SKM-1 treated with dmso at 0.1 percent for 144 hours (cell line): ENCODE measurements around the gene PRRG4.
A peak's percentile ranks its signal among the peaks of the same experiment; 100 is the strongest.
"Not testable (repeated sequence)": the region's sequence is repeated elsewhere in the genome, so short reads cannot be mapped to it uniquely, and the experiment has no call there.

Experiments used
- DNase-seq: peaks from one replicate; lab custom pipeline; 2025; ENCODE audit not compliant: unreplicated experiment; lab: John Stamatoyannopoulos, UW

The PRRG4 gene

DNA sequence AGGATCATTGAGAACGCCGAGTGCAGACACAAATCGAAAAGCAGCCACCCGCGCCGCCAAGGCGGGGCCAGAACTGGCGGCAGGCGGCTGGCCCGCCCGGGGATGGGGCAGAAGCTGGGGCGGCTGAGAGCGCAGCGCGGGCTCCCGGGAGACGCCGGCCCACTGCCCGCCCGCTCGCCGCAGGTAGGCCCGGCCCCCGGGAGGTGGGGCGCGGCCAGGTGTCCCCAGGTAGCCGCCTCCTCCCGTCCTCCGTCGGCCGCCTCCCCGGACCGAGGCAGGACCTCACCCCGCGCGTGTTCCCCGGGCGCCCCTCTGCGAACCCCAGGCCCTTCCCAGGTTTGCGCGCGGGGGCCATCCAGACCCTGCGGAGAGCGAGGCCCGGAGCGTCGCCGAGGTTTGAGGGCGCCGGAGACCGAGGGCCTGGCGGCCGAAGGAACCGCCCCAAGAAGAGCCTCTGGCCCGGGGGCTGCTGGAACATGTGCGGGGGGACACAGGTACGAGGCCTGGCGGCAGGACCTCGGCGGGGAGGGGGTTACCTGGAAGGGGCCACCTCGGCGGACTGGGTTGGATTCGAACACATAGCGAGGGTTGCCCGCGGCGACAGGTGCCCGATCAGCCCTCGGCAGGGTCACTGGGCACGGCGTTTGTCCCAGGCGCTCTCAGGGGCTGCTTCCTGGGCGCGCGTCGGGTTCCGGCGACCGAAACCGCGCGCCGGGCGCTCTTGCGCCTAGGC lies at the start of gene PRRG4:
Gene PRRG4, plus strand, starts transcription at position 248 of the 733 bp plus-strand sequence. CDS start 603 bp downstream, outside the sequence.
- DNase-seq: no peak

DNA sequence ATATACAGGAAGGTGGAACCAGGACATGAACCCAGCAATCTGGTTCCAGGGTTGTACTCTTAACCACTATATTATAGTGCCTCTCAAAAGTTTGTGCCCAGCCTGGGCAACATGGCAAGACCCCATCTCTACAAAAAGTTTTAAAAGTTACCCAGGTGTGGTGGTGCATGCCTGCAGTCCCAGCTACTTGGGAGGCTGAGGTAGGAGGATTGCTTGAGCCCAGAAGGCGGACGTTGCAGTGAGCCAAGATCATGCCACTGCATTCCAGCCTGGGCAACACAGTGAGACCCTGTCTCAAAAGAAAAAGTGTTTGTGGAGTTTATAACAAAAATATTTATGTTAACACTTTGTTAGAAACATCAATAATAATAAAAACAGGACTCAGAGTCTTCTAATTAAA lies 48.9 kb upstream of the PRRG4 start:
- DNase-seq: not testable (repeated sequence)

DNA sequence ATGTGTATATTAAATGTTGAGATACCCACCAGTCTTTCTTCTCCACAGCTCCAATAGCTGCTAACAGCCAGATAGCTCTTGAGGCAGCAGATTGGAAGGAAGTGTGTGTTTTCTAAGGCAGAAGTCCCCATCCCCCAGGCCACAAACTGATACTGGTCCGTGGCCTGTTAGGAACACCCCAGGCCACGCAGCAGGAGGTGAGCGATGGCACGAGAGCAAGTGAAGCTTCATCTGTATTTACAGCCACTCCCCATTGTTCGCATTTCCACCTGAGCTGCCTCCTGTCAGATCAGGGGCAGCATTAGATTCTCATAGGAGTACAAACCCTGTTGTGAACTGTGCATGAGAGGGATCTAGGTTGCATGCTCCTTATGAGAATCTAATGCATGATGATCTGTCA lies 48.0 kb upstream of the PRRG4 start:
- no peak for DNase-seq

DNA sequence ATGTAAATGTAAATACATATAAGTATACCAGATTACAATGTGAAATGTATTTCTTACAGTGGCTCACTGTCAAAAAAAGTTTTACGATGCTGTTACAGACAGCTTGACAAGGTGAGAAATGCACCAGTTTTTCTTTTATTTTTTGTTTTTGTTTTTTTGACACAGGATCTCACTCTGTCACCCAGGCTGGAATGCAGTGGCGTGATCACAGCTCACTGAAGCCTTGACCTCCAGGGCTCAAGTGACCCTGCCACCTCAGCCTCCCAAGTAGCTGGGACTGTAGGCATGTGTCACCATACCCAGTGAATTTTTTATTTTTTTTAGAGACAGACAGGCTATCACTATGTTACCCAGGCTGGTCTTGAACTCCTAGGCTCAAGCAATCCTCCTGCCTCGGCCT lies 44.5 kb upstream of the PRRG4 start:
- no peak for DNase-seq

DNA sequence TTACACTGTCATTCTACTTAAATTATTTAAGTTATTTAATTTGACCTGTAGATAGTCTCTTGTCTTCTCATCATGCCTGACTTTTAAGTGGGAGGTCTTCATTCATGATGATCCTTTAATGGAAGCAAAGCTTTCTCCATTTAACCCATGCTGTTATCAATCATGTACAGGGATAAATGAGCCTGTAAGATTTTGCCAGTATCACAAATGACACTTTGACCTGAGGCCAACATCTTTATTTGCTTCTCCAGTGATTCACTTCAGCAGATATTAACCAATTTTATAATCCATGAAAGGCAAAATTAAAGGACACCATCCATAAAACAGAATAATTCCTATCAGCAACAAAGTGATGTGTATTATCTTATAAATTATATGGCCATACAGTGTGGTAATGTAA lies 42.9 kb upstream of the PRRG4 start:
- DNase-seq: no peak

DNA sequence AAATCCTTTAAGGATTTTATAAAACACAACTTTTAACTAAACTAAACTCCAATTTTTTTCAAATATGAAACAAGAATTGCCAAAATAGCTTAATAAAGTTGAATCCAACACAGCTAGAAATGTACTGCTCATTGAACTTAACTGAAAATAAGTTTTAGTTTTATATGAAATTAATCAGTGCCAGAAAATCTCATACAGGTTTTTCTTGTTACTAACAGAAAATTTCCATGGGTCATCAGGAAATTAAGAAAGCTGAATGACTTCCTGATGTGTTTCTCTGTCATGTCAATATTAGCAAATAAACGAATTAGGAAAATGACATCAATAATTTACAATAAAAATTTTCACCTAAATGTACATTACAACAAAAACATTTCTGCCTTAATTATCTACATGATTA lies 38.8 kb upstream of the PRRG4 start:
- no peak for DNase-seq

DNA sequence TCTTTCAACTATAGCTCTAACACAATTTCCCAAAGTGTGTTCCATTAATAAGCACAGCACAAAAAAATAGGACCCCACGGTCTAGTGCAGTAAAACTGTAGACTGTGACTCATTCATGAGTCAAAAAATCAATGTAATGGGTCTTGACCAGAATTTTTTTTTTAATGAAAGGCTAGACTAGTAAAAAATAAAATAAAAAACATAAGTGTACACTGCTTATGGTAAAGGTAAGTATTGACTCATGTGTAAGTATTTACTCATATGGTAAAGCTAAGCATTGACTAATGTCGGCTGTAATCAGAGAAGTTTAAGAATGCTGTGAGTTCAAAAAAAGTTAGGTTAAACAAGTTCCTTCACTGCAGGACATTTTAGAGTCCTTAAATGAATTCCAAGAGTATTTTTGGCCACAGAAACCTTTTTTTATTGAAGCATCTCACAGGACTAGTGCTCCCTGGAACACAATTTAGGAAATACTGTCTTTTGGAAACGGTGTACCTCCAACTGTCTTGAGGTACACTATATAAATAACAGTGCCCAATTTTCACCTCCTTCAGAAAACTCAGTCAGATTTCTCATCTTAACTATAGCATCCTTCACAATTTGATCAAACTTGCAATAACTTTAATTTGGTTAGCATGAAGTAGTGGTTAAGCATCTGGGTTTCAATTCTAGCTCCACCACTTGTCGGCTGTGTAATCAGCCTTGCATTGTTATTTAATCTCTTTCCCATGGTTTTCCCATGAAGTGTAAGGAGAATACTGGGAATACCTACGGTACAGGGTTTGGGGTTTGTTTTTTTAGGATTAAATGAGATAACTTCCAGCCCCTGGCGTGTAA lies 37.4 kb upstream of the PRRG4 start:
- no peak for DNase-seq

DNA sequence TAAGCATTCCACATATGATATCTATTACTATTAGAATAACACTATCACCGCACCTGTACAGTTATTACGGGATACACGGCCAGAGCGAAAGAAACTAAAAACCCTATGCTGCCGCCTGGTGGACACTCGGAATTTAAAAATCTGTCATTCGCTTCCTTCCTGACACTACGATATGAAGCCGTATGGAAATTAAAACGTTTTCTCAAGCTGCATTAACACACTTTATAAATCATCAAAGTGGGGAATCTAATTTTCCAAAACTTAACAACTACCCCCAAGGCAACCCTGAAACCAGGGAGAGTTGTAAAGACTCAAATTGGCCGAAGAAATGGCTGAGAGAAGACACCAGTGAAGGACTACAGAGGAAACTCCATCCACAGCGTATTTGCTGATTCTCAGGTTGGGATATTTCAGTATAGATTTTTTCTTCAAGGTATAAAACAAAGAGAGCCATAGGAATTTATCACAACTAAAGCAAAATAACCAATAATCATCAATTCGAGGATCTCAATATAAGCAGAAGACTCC lies 36.7 kb upstream of the PRRG4 start:
- DNase-seq: peak; percentile 53

DNA sequence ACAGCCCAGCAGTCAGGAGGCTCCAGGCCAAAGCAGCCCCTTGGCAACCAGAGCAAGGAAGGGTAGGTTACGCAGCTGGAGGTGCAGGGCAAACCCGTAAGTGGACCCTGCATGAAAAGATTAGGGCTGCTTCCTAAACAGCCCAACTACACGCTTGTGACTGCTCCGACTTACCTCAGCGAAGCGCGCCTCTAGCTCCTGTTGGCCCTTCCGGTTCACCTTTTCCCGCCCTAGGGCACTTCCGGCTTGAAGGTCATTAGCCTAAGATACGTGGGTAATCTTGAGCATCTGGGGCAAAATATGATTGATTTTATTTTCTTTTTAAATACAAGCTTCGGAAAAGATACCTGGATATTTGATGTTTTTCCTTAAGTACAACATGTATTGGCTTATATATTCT lies 35.3 kb upstream of the PRRG4 start, which contains the start of gene CCDC73:
Gene CCDC73, minus strand, starts transcription at position 224 of the 400 bp plus-strand sequence. CDS start 34,419 bp downstream, outside the sequence.
- no peak for DNase-seq

DNA sequence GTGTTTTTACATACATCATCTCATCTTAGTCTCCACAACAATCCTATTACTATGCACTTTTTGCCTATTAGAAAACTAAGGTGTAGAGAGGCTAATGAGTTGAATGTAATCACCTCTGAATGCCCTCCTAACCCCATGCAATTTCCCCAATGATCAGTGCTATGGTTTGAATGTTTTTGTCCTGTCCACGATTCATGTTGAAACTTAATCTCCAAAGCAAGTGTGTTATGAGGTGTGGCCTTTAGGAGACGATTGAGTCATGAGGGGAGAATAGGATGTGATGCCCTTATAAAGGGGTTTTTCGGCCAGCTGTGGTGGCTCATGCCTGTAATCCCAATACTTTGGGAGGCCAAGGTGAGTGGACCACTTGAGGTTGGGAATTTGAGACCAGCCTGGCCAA lies 33.3 kb upstream of the PRRG4 start:
- no peak for DNase-seq

DNA sequence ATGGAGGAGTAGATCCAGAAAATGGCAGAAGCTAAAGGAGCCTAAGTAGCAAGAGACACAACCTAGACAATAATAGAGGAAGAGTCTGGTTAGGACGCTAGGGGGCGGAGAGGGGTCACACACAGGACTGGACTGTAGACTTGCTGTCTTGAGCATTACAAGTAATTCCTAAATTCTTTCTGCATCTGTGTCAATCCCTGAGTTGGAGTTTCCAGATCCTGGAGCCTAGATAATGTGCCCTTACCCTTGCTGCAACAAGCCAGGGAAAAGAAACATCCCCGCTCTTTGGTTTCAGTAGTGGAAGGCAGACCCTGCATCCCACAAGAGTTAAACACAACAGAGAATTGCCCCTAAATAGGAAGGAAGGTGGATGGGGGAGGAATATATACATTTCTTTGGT lies 20.4 kb upstream of the PRRG4 start:
- DNase-seq: peak; percentile 83

DNA sequence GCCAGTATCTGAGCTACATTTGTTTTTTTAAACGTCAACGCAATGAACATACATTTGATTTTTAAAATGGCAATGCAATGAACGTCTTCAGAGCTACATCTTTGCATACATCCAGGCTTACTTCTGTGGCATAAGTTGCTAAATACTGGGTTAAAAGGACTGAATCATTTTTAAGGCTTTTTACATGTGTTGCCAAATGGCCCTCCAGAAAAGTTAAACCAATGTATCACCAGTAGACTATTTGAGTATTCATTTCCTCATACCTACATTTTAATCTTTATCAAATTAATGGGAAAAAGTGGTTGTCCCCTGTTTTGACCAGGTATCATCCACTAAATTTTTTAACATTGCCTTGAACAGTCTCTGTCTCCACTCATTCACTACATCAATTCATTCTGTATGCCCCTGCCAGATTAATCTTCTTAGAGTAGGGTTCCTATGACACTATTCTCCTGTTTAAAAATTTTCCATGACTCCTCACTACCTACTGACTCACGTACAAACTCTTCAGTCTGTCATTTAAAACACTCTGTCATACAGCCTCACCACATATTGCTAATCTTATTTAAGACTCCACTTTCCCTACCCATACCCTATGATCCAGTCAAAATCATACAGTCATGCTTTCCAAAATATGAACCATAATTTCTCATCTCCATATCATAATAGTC lies 12.4 kb upstream of the PRRG4 start:
- DNase-seq: no peak

DNA sequence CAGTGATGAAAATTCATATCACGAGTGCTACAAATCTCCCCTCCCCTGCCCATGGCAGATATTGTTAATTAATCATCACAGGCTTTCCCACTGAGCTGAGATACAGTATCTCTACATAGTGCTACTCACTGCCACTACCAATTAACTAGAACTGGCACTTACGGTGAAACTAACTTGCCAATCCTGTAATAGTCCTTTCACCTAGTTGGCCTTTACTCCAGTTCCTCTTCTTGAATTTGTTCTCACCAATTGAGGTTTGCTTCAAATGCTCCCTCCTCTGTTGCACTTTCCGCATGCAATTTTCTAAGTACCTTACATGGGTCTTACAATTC lies 11.9 kb upstream of the PRRG4 start:
- DNase-seq: no peak

DNA sequence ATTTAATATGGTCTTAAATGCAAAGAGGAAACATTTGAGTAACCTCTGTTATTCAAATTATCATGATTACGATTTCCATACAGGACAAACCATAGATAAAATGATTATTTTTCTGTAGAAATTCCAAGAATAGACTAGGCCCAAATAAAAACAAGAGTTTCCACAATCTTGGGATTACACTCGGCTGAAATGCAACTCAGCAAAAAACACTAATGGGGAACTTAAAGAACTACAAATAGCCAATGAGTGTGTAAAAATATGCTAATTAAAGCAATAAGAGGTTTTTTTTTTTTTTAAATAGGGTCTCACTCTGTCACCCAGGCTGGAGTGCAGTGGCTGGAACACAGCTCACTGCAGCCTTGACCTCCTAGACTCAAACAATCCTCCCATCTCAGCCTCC lies 10.5 kb upstream of the PRRG4 start:
- no peak for DNase-seq

DNA sequence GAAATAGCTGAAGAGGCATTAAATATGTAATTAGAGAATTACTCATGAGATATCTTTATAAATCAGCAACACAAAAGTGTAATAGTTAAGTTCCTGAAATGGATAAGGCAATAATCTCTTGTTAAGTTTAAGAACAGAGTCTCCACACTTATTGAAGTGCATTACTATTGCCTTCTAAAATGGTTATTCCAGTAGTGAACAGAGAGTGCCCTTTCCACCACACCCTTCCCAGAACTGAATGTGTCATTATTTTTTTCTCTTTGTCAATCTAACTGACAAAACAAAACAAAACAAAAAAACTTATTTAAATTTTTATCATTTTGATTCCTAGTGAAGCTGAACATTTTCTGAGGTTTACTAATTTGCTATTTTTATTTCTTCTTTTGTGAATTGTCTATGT lies 9.2 kb upstream of the PRRG4 start:
- no peak for DNase-seq

DNA sequence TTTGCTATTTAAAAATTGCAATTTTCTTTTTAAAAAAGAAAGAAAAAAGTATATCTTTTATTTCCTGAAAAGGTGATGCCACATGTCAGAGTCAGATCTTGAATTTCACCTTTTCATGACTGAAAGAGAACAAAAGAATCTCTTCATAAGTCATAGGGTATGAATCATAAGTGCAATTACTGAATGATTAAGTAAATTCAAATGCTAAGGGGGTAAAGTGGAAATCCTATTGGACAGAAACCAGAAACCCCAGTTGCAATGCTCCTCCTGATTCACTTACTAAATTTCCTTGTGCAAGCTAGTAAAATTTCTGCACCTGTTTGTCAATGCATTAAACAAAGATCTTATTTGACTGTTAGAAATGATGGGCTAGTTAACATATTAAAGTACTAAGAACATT lies 8.2 kb upstream of the PRRG4 start:
- DNase-seq: no peak

DNA sequence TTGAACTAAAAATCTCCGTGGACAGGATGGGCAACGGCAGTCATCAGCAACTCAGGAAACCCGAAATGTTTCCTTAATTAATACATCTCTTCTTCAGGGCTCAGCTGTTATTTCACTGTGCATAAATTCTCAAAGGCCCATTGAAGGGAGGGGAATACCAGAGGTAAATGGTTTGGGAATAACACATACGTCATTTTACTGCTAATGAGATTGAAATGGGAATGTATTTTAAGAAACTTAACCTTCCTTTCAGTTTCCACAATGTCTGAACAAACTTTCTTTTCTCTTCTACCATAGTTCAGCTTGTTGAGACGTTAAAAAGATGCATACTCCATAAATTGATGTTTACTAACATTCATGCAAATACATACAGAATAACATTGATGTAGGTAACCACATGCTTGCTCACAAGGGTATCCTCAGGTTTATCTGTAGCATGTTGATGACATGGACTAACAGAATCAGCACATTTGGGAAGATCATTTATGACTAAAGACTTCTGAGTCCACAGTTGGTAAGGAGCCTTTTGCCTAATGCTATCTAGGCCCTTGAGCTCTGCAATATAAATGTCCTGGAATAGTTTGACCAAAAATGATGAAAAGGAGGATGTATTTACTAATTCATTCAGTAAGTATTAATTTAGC lies 7.7 kb upstream of the PRRG4 start:
- no peak for DNase-seq

DNA sequence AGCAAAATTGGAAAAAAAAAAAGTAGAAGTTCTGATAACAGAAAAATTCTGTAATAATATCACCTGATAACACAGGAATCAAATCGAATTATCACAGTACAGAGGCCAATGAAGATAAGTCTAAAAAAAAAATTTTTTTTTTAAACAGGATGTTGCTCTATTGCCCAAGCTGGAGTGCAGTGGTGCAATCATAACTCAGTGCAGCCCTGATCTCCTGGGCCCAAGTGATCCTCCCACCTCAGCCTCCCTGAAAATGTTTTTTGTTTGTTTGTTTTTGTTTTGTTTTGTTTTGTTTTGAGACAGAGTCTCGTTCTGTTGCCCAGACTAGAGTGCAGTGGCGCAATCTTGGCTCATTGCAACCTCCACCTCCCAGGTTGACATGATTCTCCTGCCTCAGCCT lies 6.1 kb upstream of the PRRG4 start:
- peak; percentile 24 for DNase-seq

DNA sequence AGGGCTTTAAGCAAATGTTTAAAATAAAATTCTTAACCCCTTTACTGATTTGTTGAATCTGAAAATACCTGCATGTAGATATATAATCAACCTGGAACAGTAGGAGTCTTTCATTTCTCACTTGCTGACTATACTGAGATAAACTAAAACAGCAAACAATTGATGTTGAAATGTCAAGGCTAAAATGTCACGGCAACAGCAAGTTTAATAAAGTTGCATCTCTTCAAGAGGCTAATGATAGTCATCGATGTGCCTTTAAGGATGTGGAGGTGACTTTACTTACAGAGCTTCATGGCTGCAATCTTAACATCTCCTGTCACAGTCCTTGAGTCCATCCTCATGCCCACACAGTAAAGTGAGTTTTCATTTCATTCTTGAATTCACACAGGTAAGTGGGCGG lies 3.6 kb upstream of the PRRG4 start:
- DNase-seq: no peak

DNA sequence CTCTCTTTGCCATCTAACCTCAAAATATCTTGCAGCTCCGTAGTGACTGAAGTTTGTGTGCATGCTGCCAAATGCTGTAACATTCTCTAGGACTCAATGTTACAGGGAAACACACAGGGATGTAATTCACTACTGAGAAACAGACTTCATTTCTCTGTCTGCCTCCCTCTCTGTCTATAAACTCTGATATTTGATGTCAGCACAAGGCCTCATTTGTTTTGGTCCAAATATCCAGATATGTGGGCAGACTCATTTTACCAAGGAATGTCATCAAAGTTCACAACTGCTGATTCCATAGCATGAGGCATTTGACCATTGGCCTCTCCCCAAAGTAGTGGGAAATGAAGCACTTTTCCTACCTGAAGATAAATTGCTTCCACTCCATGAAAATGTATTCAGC lies 2.5 kb upstream of the PRRG4 start:
- DNase-seq: no peak

DNA sequence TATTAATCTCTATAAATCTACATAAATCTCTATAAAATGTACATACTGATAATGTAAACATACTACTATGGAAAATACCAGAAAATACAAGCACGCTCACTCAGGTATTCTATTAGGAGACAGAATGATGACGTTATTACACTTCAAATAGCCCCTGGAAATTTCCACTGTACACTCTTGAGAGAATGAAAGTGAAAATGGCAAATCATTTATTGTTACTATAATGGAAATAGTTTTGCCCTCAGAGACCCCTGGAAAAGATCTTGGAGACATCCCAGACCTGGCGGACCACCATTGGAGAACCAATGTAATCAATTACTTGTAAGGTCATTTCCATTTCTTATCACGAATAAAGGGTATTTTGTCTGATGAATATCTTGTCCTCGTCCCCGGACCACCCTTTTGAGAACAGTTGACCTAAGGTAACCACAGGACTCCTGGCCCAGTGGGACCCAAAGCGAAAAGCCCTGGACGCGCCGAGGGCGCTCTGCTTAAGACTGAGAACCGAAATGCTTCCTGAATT lies 509 bp upstream of the PRRG4 start:
- peak; percentile 54 for DNase-seq
